A549 (cell line): Measurements from ENCODE around the gene RAPGEF5. TPM values are rescaled to one million over a fixed set of nuclear protein-coding genes. Genes with fewer than 3 reads are reported as not detected.

Experiments
- ATAC-seq, 2 experiments: fragments of 200-7000 bp in 1 of 2; fragments of >200 bp in 1 of 2; cut with Nextera tagmentation in 1 of 2; cut with Tn5 transposase in 1 of 2; 3 replicates each; pipeline versions ENCODE4 v1.8.0 to v1.9.1; 2018 to 2020; ENCODE audit warnings: mild to moderate bottlenecking in 1 of 2, moderate library complexity in 1 of 2
- CTCF ChIA-PET: fragments of 300-600 bp; sonication (Branson Sonifier 250); formaldehyde crosslinking; extraction: SDS; loops from one replicate; lab custom pipeline; 2021; ENCODE audit warnings: antibody characterized with exemption, inconsistent platforms; lab: Yijun Ruan, JAX
- POLR2A ChIA-PET: fragments of 350-600 bp; formaldehyde crosslinking; extraction: SDS; loops from one replicate; lab custom pipeline; 2021; ENCODE audit warnings: antibody characterized with exemption, inconsistent platforms; lab: Yijun Ruan, JAX
- DNase-seq, 2 experiments: peaks; one replicate each; pipeline versions ENCODE4 v3.0.0 to v3.0.0-alpha.2; 2011 to 2016; ENCODE audit warnings: low read depth in 1 of 2, low spot score in 1 of 2
- FAIRE-seq: peaks from 2 replicates; lab custom pipeline; 2011; peaks lifted over from hg19 to GRCh38; lab: Jason Lieb, UNC
- H3K27ac ChIP-seq, 2 experiments: fragments of >200 bp; sonication (Bioruptor Twin); formaldehyde crosslinking; 3 replicates each; pipeline ENCODE4 v1.5.1; 2016 to 2017
- H3K4me1 ChIP-seq: fragments of >200 bp; sonication (Bioruptor Twin); formaldehyde crosslinking; 3 replicates; pipeline ENCODE4 v1.6.1; 2016
- H3K4me2 ChIP-seq: fragments of >200 bp; sonication (Bioruptor Twin); formaldehyde crosslinking; 3 replicates; pipeline ENCODE4 v1.6.1; 2016
- H3K4me3 ChIP-seq: fragments of >200 bp; sonication (Bioruptor Twin); formaldehyde crosslinking; 3 replicates; pipeline ENCODE4 v1.5.1; 2016
- H3K9me3 ChIP-seq: fragments of >200 bp; sonication (Bioruptor Twin); formaldehyde crosslinking; 3 replicates; pipeline ENCODE4 v1.6.1; 2016
- ATOH8 ChIP-seq: fragments of 250-450 bp; sonication (Bioruptor Pico); IDR thresholded peaks from 2 replicates; pipeline ENCODE4 v1.5.0; 2020; ENCODE audit warnings: low read depth, mild to moderate bottlenecking, moderate library complexity
- CBX2 ChIP-seq: fragments of 200-600 bp; sonication (generic); IDR thresholded peaks from 2 replicates; pipeline ENCODE4 v1.6.1; 2016; ENCODE audit warnings: low read depth, mild to moderate bottlenecking, borderline replicate concordance
- EP300 ChIP-seq, 2 experiments: fragments of >200 bp; sonication (Bioruptor Twin); formaldehyde crosslinking; IDR thresholded peaks; 2 replicates in 1 of 2; 3 replicates in 1 of 2; pipeline ENCODE4 v1.6.1; 2016 to 2017
- ESRRA ChIP-seq: fragments of 150-350 bp; IDR thresholded peaks from 2 replicates; pipeline ENCODE4 v1.6.1; 2014; ENCODE audit warnings: mild to moderate bottlenecking, low read length, borderline replicate concordance
- FOSL2 ChIP-seq, 2 experiments: fragments of 450-650 bp in 1 of 2; fragments of >200 bp in 1 of 2; sonication (Bioruptor Twin) in 1 of 2; formaldehyde crosslinking; IDR thresholded peaks; 2 replicates each; pipeline versions ENCODE4 v1.5.0 to v1.6.1; 2016 to 2020; ENCODE audit warnings: mild to moderate bottlenecking in 1 of 2, moderate library complexity in 1 of 2
- KDM5A ChIP-seq: fragments of 200-600 bp; sonication (generic); IDR thresholded peaks from 2 replicates; pipeline ENCODE4 v1.6.1; 2016; ENCODE audit warnings: antibody characterized with exemption, mild to moderate bottlenecking
- MYC ChIP-seq: IDR thresholded peaks from 2 replicates; pipeline ENCODE4 v1.6.1; 2012; ENCODE audit warnings: mild to moderate bottlenecking, inconsistent platforms, low read length, improper control_type of control experiment, borderline replicate concordance
- NFE2L2 ChIP-seq: fragments of 150-350 bp; conservative IDR thresholded peaks from 2 replicates; pipeline ENCODE4 v1.6.1; 2014; ENCODE audit warnings: low read length
- NPAS2 ChIP-seq: fragments of 250-450 bp; sonication (Bioruptor Pico); IDR thresholded peaks from 2 replicates; pipeline ENCODE4 v1.8.0; 2022; ENCODE audit warnings: mild to moderate bottlenecking, moderate library complexity, borderline replicate concordance
- NR3C1 ChIP-seq: fragments of >200 bp; sonication (Bioruptor Twin); formaldehyde crosslinking; IDR thresholded peaks from 3 replicates; pipeline ENCODE4 v1.6.1; 2017
- PBX3 ChIP-seq: IDR thresholded peaks from 2 replicates; pipeline ENCODE4 v1.6.1; 2012
- RAD21 ChIP-seq, 2 experiments: fragments of >200 bp in 1 of 2; sonication (Bioruptor Twin) in 1 of 2; formaldehyde crosslinking in 1 of 2; IDR thresholded peaks in 1 of 2; conservative IDR thresholded peaks in 1 of 2; 2 replicates in 1 of 2; 3 replicates in 1 of 2; pipeline ENCODE4 v1.6.1; 2012 to 2018; ENCODE audit warnings: inconsistent platforms in 1 of 2
- RCOR1 ChIP-seq: fragments of 150-350 bp; IDR thresholded peaks from 2 replicates; pipeline ENCODE4 v1.6.1; 2014; ENCODE audit warnings: antibody characterized with exemption, low read length, low read depth
- REST ChIP-seq: fragments of 200-600 bp; sonication (generic); IDR thresholded peaks from 2 replicates; pipeline ENCODE4 v1.6.1; 2016; ENCODE audit warnings: antibody characterized with exemption, mild to moderate bottlenecking, moderate library complexity
- RFX5 ChIP-seq: fragments of 450-650 bp; IDR thresholded peaks from 2 replicates; pipeline ENCODE4 v1.7.1; 2014; ENCODE audit warnings: antibody characterized with exemption, mild to moderate bottlenecking, moderate library complexity
- SMC3 ChIP-seq: fragments of >200 bp; sonication (Bioruptor Twin); formaldehyde crosslinking; IDR thresholded peaks from 3 replicates; pipeline ENCODE4 v1.6.1; 2018; ENCODE audit warnings: inconsistent platforms
- SREBF2 ChIP-seq: fragments of 450-650 bp; IDR thresholded peaks from 2 replicates; pipeline ENCODE4 v1.6.1; 2014; ENCODE audit warnings: mild to moderate bottlenecking, moderate library complexity
- ZC3H11A ChIP-seq: fragments of 450-650 bp; IDR thresholded peaks from 2 replicates; pipeline ENCODE4 v1.6.1; 2014; ENCODE audit warnings: antibody characterized with exemption, mild to moderate bottlenecking
- ZNF302 ChIP-seq: fragments of 250-450 bp; sonication (Bioruptor Pico); IDR thresholded peaks from 2 replicates; pipeline ENCODE4 v1.9.0; 2021; ENCODE audit warnings: inconsistent platforms, mild to moderate bottlenecking, moderate library complexity
- ZSCAN20 ChIP-seq: fragments of 250-450 bp; sonication (Bioruptor Pico); IDR thresholded peaks from 2 replicates; pipeline ENCODE4 v1.8.0; 2022; ENCODE audit warnings: mild to moderate bottlenecking, moderate library complexity
- WGBS: methylation state at CpG from one replicate; pipeline ENCODE4 v1.1.6; 2017; ENCODE audit errors: missing lambda C conversion rate; 5-methylcytosine and 5-hydroxymethylcytosine counted together
- polyA plus RNA-seq, 4 experiments: library from polyadenylated mRNA; depleted of rRNA in 3 of 4; stranded (reverse); fragments of >200 nt; fragmentation: RNase III in 1 of 4; extraction: RNeasy Plus Mini Kit Qiagen cat#74134 plus additional on column Dnase treatment in 1 of 4; gene quantifications; 2 replicates in 3 of 4; 3 replicates in 1 of 4; pipeline ENCODE4 v1.2.3, GENCODE V29; 2011 to 2017
- TF ChIP-seq, protein P1 (sequence below): fragments of 450-650 bp; IDR thresholded peaks from 2 replicates; pipeline ENCODE4 v1.6.1; 2014; ENCODE audit warnings: antibody characterized with exemption
- TF ChIP-seq, protein P2 (sequence below): IDR thresholded peaks from 2 replicates; pipeline ENCODE4 v1.6.1; 2012; ENCODE audit warnings: low read depth, borderline replicate concordance
- TF ChIP-seq, protein P3 (sequence below): IDR thresholded peaks from 2 replicates; pipeline ENCODE4 v1.6.1; 2012
- TF ChIP-seq, protein P4 (sequence below): fragments of >200 bp; sonication (Bioruptor Twin); formaldehyde crosslinking; IDR thresholded peaks from 2 replicates; pipeline ENCODE4 v1.6.1; 2016

Gene RAPGEF5
- polyA plus RNA-seq, 2 of the 4 experiments (the other 2 are of a cell fraction) = 0.03 to 0.14 TPM

DNA sequence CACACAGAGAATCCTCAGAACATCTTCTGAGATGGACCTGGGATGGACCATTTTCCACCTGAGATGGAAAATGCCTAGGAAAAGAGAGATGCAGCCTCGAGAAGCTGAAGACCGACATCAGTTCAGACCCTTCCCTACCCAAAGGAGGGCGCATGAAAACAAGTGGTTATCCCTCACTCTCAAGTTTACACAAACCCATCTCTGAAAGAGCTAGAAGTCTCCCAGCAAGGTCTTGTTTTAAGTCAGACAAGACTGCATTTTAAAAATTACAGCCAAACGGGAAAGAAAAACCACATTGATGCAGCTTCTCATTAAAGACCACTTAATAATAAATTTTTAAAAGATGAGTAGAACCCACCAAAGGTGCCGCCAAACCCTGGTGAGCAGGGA is 1.3 kb downstream of the RAPGEF5 start:
- Histone ChIP-seq H3K4me1 (peaks cover 10% of the 10 kb centered on the region; the same call in 1 of the 3 replicates), H3K4me3 (no peak overlapping the region), H3K9me3 (0 out of 3 replicates have a peak, but pooled peaks cover 3% of the 10 kb centered on the region), H3K27ac (no peak overlapping the region), H3K4me2 (no peak overlapping the region)
- no peak for ATAC-seq
- ChIA-PET CTCF (interaction anchor here (1.3 kb wide), 1 partner anchor 9 kb away, joined by 4 read pairs; no protein-coding TSS in a partner anchor), POLR2A (no interaction called here)
- TF ChIP-seq ATOH8 = no peak
- TF ChIP-seq, protein P1, sequence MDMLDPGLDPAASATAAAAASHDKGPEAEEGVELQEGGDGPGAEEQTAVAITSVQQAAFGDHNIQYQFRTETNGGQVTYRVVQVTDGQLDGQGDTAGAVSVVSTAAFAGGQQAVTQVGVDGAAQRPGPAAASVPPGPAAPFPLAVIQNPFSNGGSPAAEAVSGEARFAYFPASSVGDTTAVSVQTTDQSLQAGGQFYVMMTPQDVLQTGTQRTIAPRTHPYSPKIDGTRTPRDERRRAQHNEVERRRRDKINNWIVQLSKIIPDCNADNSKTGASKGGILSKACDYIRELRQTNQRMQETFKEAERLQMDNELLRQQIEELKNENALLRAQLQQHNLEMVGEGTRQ = no peak
- TF ChIP-seq ZC3H11A = no peak
- TF ChIP-seq SMC3 = no peak
- no peak for TF ChIP-seq PBX3
- TF ChIP-seq EP300 (IDR thresholded peaks at IDR 0.05) = no peak
- no peak for TF ChIP-seq CBX2
- TF ChIP-seq REST = no peak
- no peak for TF ChIP-seq ESRRA
- 49% methylated on average over 5 of the region's 5 CpGs for WGBS
- no peak for FAIRE-seq
- DNase-seq = no peak

DNA sequence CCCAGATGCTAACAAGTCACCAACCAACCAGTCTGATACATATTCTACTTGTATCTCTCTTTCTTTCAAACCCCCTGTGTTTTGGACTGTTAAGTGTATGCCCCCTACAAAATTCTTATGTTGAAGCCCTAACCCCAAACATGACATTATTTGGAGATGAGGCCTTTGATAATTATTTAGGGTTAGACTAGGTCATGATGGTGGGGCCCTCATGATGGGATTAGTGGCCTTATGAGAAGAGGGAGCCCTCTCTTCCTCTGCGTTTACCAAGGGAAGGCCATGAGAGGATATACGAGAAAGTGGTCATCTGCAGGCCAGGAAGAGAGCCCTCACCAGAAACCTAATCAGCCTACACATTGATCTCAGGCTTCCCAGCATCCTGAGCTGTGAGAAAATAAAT is 2.5 kb downstream of the RAPGEF5 start:
- no peak overlapping the region for H3K4me3 ChIP-seq
- 19% methylated on average over 2 of the region's 2 CpGs for WGBS
- 0 out of 3 replicates have a peak, but pooled peaks cover 3% of the 10 kb centered on the region for H3K9me3 ChIP-seq
- H3K4me1 ChIP-seq = peaks cover 10% of the 10 kb centered on the region; the same call in 1 of the 3 replicates
- FAIRE-seq (no peak), DNase-seq (no peak), ATAC-seq (no peak)
- ChIA-PET CTCF (no interaction called here), POLR2A (no interaction called here)
- TF ChIP-seq NPAS2 = no peak
- TF ChIP-seq KDM5A = no peak
- TF ChIP-seq NR3C1 = no peak
- TF ChIP-seq, protein P2, sequence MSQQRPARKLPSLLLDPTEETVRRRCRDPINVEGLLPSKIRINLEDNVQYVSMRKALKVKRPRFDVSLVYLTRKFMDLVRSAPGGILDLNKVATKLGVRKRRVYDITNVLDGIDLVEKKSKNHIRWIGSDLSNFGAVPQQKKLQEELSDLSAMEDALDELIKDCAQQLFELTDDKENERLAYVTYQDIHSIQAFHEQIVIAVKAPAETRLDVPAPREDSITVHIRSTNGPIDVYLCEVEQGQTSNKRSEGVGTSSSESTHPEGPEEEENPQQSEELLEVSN = no peak
- no peak for TF ChIP-seq RCOR1
- TF ChIP-seq, protein P3, sequence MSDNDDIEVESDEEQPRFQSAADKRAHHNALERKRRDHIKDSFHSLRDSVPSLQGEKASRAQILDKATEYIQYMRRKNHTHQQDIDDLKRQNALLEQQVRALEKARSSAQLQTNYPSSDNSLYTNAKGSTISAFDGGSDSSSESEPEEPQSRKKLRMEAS = no peak
- no peak for TF ChIP-seq ZSCAN20 (CRISPR knock-in tag)
- no peak for TF ChIP-seq ATOH8
- TF ChIP-seq ZNF302 (CRISPR knock-in tag) = no peak
- no peak for TF ChIP-seq FOSL2 (IDR thresholded peaks at IDR 0.05)
- TF ChIP-seq FOSL2 (CRISPR knock-in tag; IDR thresholded peaks at IDR 0.05) = no peak
- no peak for TF ChIP-seq MYC
- no peak for TF ChIP-seq NFE2L2
- no peak for TF ChIP-seq RAD21 (conservative IDR thresholded peaks at IDR 0.05 in 1 of 2, IDR thresholded peaks at IDR 0.05 in 1 of 2)
- no peak for TF ChIP-seq RFX5
- TF ChIP-seq, protein P4, sequence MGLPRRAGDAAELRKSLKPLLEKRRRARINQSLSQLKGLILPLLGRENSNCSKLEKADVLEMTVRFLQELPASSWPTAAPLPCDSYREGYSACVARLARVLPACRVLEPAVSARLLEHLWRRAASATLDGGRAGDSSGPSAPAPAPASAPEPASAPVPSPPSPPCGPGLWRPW = no peak
- no peak for TF ChIP-seq SREBF2
- H3K27ac ChIP-seq = no peak overlapping the region
- H3K4me2 ChIP-seq = no peak overlapping the region
